Activated CD4-positive, alpha-beta memory T cell treated with anti-CD3 and anti-CD28 coated beads for 36 hours (primary cell): ENCODE measurements around the gene FAM187B. TPM values are rescaled to one million over a fixed set of nuclear protein-coding genes. Genes with fewer than 3 reads are reported as not detected.

Source experiments
- CTCF ChIA-PET: fragments of 350-600 bp; sonication (Branson Sonifier 250); formaldehyde crosslinking; loops from one replicate; lab custom pipeline; 2021; ENCODE audit warnings: antibody characterized with exemption, inconsistent platforms; lab: Charles Lee
- POLR2A ChIA-PET: fragments of 350-600 bp; sonication (Branson Sonifier 250); formaldehyde crosslinking; loops from one replicate; lab custom pipeline; 2021; ENCODE audit warnings: antibody characterized with exemption; lab: Charles Lee
- DNase-seq: peaks from one replicate; pipeline ENCODE4 v3.0.0-alpha.2; 2020
- H3K27ac Mint-ChIP-seq: one replicate; pipeline ENCODE4 v1.8.0; 2021; ENCODE audit warnings: mixed read lengths
- H3K27me3 Mint-ChIP-seq: one replicate; pipeline ENCODE4 v1.8.0; 2021; ENCODE audit warnings: mixed read lengths
- H3K36me3 Mint-ChIP-seq: one replicate; pipeline ENCODE4 v1.8.0; 2021; ENCODE audit warnings: mixed read lengths
- H3K4me1 Mint-ChIP-seq: one replicate; pipeline ENCODE4 v1.8.0; 2021; ENCODE audit warnings: low read depth, mixed read lengths
- H3K4me3 Mint-ChIP-seq: one replicate; pipeline ENCODE4 v1.8.0; 2021; ENCODE audit warnings: mild to moderate bottlenecking, mixed read lengths
- H3K9me3 Mint-ChIP-seq: one replicate; pipeline ENCODE4 v1.8.0; 2021; ENCODE audit warnings: mixed read lengths
- intact Hi-C: fragments of 100-400 bp; cut with micrococcal nuclease; formaldehyde crosslinking; loops from one replicate; pipeline ENCODE4 v1.15.1; 2023
- total RNA-seq, 2 experiments: library from RNA; stranded (reverse); gene quantifications; one replicate each; pipeline ENCODE4 v1.2.3, GENCODE V29; 2021

The FAM187B gene
- total RNA-seq, 2 experiments from 2014 or later: 0.19 TPM; not detected in 1

DNA sequence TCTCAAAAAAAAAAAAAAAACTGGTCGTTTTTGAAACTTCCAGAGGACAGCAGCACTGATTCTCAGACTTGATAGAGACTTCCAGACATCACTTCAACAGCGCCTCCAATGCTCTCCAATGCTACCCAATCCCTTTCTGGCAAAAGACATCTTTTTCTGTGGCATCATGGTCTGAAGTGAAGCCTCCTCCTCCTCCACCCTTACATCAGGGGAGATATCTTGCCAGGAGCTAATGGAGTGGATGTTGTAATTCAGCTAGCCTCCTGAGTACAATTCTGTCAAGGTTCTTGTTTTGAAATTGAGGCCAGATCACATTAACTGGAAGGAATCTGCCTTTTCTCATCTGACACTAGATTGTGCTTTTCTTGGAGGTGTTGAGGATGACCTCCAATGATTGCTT is 49.8 kb downstream of the FAM187B start:
- CTCF ChIA-PET: no interaction called here
- no peaks in the 10 kb centered on the region for H3K27me3 Mint-ChIP-seq
- H3K27ac Mint-ChIP-seq: no peak overlapping the region

DNA sequence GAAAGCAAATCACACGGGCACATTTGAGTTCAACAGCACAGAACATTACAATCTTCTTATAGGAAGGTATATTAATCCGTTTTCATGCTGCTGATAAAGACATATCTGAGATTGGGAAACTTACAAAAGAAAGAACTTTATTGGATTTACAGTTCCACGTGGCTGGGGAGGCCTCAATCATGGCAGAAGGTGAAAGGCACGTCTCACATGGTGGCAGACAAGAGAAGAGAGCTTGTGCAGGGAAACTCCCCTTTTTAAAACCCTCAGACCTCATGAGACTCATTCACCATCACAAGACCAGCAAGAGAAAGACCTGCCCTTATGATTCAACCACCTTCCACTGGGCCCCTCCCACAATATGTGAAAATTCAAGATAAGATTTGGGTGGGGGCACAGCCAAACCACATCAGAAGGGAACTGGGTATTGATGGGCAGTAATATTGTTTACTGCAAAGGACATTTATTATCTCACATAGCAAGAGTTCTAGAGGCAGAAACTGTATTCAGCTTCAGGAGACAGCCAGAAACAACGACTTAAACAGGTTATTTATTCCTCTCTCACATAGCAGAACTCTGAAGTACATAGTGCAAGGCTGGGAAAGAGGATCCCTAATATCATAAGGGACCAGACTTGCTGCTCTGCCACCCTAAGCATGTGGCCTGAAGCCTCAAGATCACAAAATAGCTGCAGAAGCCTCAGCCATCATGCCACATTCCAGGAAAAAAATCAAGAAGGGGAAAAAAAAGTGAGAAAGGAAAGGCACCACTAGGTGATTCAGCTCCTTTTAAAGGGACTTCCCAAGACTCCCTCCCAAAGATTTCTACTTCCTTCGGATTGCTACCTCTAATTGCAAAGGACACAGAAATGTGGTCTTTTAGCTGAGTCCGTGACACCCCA is 50.9 kb downstream of the FAM187B start:
- no peak overlapping the region for H3K4me3 Mint-ChIP-seq
- ChIA-PET CTCF (interaction anchor here (1.4 kb wide), 1 partner anchor 24 kb away, joined by 3 read pairs; no protein-coding TSS in a partner anchor), POLR2A (no interaction called here)
- H3K27me3 Mint-ChIP-seq: no peaks in the 10 kb centered on the region
- H3K27ac Mint-ChIP-seq: no peak overlapping the region
- H3K4me1 Mint-ChIP-seq: peaks cover 26% of the 10 kb centered on the region
- no peak for DNase-seq
- peaks cover 12% of the 10 kb centered on the region for H3K36me3 Mint-ChIP-seq
- intact Hi-C loops: no loop called here
- peaks cover 13% of the 10 kb centered on the region for H3K9me3 Mint-ChIP-seq

More for the DNA sequence above, 49.8 kb downstream of the FAM187B start:
- intact Hi-C loops: no loop called here
- H3K4me1 Mint-ChIP-seq: peaks cover 22% of the 10 kb centered on the region
- peaks cover 7% of the 10 kb centered on the region for H3K36me3 Mint-ChIP-seq
- no peak overlapping the region for H3K4me3 Mint-ChIP-seq
- DNase-seq: no peak
- POLR2A ChIA-PET: interaction anchor here (1.0 kb wide), 1 partner anchor 11 kb away, joined by 3 read pairs; no protein-coding TSS in a partner anchor
- peaks cover 13% of the 10 kb centered on the region for H3K9me3 Mint-ChIP-seq

DNA sequence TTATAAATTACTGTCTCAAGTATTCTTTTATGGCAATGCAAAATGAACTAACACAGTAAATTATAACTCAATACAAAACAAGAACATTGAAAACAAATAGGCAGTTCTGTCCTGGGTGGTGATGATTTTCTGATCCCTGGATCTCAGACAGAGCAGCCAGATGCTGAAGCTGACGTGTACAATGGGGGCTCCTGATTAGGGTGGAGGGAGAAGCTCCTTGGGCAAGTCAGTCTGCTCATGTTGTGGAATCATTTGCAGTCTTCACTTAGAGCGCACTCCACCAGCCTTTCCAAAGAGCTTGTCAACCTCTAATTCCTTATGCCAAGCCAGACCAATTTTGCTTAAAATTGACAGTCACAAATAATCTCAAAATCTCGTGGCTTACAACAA is 52.4 kb downstream of the FAM187B start:
- no peak overlapping the region for H3K27ac Mint-ChIP-seq

More for the DNA sequence above, 52.4 kb downstream of the FAM187B start:
- H3K36me3 Mint-ChIP-seq: peaks cover 21% of the 10 kb centered on the region
- H3K4me3 Mint-ChIP-seq: no peak overlapping the region
- CTCF ChIA-PET: no interaction called here
- DNase-seq: no peak
- H3K27me3 Mint-ChIP-seq: no peaks in the 10 kb centered on the region
- POLR2A ChIA-PET: no interaction called here
- H3K9me3 Mint-ChIP-seq: peaks cover 13% of the 10 kb centered on the region
- peaks cover 31% of the 10 kb centered on the region for H3K4me1 Mint-ChIP-seq
- intact Hi-C loops: no loop called here

Other genes starting within 250 kb of the FAM187B start
- gene GRAMD1A, start 228.4 kb downstream of the FAM187B start, total RNA-seq: 100 to 1,000 TPM; 204 to 223 TPM
- gene SCN1B, start 198.3 kb downstream of the FAM187B start, total RNA-seq: 1 to 10 TPM; 1.1 to 1.6 TPM
- gene HPN, start 187.0 kb downstream of the FAM187B start, total RNA-seq: under 1 TPM in 1 of 2 experiments, not detected in 1; 0.21 TPM
- gene FXYD3, start 112.9 kb downstream of the FAM187B start, total RNA-seq: not detected
- gene LGI4, start 93.7 kb downstream of the FAM187B start, total RNA-seq: under 1 TPM; 0.50 to 0.51 TPM
- 1 to 10 TPM; 2.3 to 2.8 TPM for gene FXYD1, start 89.9 kb downstream of the FAM187B start, total RNA-seq
- gene FXYD7, start 85.5 kb downstream of the FAM187B start, total RNA-seq: under 1 TPM; 0.77 to 0.93 TPM
- gene FXYD5, start 74.0 kb downstream of the FAM187B start, total RNA-seq: 100 to 1,000 TPM; 334 to 360 TPM
- 10 to 100 TPM; 25.4 to 28.7 TPM for gene LSR, start 20.3 kb upstream of the FAM187B start, total RNA-seq
- 100 to 1,000 TPM; 117 to 121 TPM for gene USF2, start 40.2 kb upstream of the FAM187B start, total RNA-seq
- gene HAMP, start 53.8 kb upstream of the FAM187B start, total RNA-seq: not detected
- gene MAG, start 63.4 kb upstream of the FAM187B start, total RNA-seq: under 1 TPM; 0.43 to 0.44 TPM
- 1 to 10 TPM in 1 of 2 experiments, under 1 TPM in 1; 0.75 to 1.2 TPM for gene CD22, start 100.4 kb upstream of the FAM187B start, total RNA-seq
- gene FFAR1, start 119.2 kb upstream of the FAM187B start, total RNA-seq: under 1 TPM in 1 of 2 experiments, not detected in 1; 0.12 TPM
- gene FFAR3, start 129.7 kb upstream of the FAM187B start, total RNA-seq: 1 to 10 TPM; 1.1 TPM
- gene GPR42, start 142.3 kb upstream of the FAM187B start, total RNA-seq: under 1 TPM in 1 of 2 experiments, not detected in 1; 0.17 TPM
- gene FFAR2, start 219.5 kb upstream of the FAM187B start, total RNA-seq: not detected